Smooth muscle cell (in vitro differentiated cells): ENCODE data around the gene MTX3. TPM values are rescaled to one million over a fixed set of nuclear protein-coding genes. Genes with fewer than 3 reads are reported as not detected.
A peak's percentile ranks its signal among the peaks of the same experiment; 100 is the strongest.

Experiments used
- DNase-seq: peaks from one replicate; lab custom pipeline; 2025; ENCODE audit not compliant: unreplicated experiment; lab: John Stamatoyannopoulos, UW
- H2AFZ ChIP-seq: fragments of 200-600 bp; sonication (generic); 2 replicates; pipeline ENCODE4 v1.6.0; 2016; ENCODE audit warnings: antibody characterized with exemption, low read depth, mild to moderate bottlenecking
- H3F3A ChIP-seq: fragments of 200-600 bp; sonication (generic); 2 replicates; pipeline ENCODE4 v1.6.0; 2017; ENCODE audit warnings: antibody characterized with exemption, low read depth
- H3K27ac ChIP-seq: fragments of 200-600 bp; sonication (generic); 2 replicates; pipeline ENCODE4 v1.5.1; 2016; ENCODE audit warnings: low read depth, mild to moderate bottlenecking
- H3K27me3 ChIP-seq: fragments of 200-600 bp; sonication (generic); 2 replicates; pipeline ENCODE4 v1.6.1; 2016; ENCODE audit warnings: low read depth, mild to moderate bottlenecking
- H3K36me3 ChIP-seq: fragments of 200-600 bp; sonication (generic); 2 replicates; pipeline ENCODE4 v1.5.1; 2016; ENCODE audit warnings: low read depth
- H3K4me1 ChIP-seq: fragments of 200-600 bp; sonication (generic); 2 replicates; pipeline ENCODE4 v1.5.1; 2016; ENCODE audit warnings: low read depth
- H3K4me2 ChIP-seq: fragments of 200-600 bp; sonication (generic); 2 replicates; pipeline ENCODE4 v1.6.0; 2016; ENCODE audit warnings: mild to moderate bottlenecking
- H3K4me3 ChIP-seq: fragments of 200-600 bp; sonication (generic); 2 replicates; pipeline ENCODE4 v1.5.1; 2016; ENCODE audit warnings: mild to moderate bottlenecking
- H3K79me2 ChIP-seq: fragments of 200-600 bp; sonication (generic); 2 replicates; pipeline ENCODE4 v1.6.0; 2016; ENCODE audit warnings: low read depth, mild to moderate bottlenecking
- H3K9ac ChIP-seq: fragments of 200-600 bp; sonication (generic); 2 replicates; pipeline ENCODE4 v1.6.0; 2016; ENCODE audit warnings: low read depth
- H3K9me3 ChIP-seq: fragments of 200-600 bp; sonication (generic); replicated peaks from 2 replicates; pipeline ENCODE4 v1.5.1; 2016; ENCODE audit warnings: low read depth
- H4K20me1 ChIP-seq: fragments of 200-600 bp; sonication (generic); 2 replicates; pipeline ENCODE4 v1.6.0; 2016; ENCODE audit warnings: low read depth
- WGBS: methylation state at CpG from one replicate; pipeline ENCODE4 v1.1.7; 2016; ENCODE audit warnings: low lambda C conversion rate; 5-methylcytosine and 5-hydroxymethylcytosine counted together
- polyA plus RNA-seq: library from polyadenylated mRNA; unstranded; fragments of >200 nt; fragmentation: Nextera tagmentation; extraction: Ambion mirVana; gene quantifications from 2 replicates; pipeline ENCODE4 v1.2.1, GENCODE V29; 2016
- total RNA-seq: library from RNA; depleted of rRNA; stranded (reverse); fragments of >200 nt; gene quantifications from 2 replicates; pipeline ENCODE4 v1.2.3, GENCODE V29; 2014
- TF ChIP-seq, protein P1 (sequence below): fragments of 200-600 bp; sonication (generic); IDR thresholded peaks from 2 replicates; pipeline ENCODE4 v1.5.1; 2017; ENCODE audit warnings: borderline replicate concordance, mild to moderate bottlenecking, antibody characterized with exemption; ENCODE audit not compliant: insufficient read depth, poor library complexity, severe bottlenecking

The MTX3 gene
- total and polyA plus RNA-seq, 2 experiments from 2014 or later = 2.7 to 17.9 TPM

- no peaks in the 10 kb centered on the region for H3K27me3 ChIP-seq
- no peak for DNase-seq
- no peaks in the 10 kb centered on the region for H3K79me2 ChIP-seq
- H3K4me1 ChIP-seq = peaks cover 17% of the 10 kb centered on the region
- 94% methylated on average over 7 of the region's 7 CpGs for WGBS
- no peaks in the 10 kb centered on the region for H3K9me3 ChIP-seq
- TF ChIP-seq, protein P1, sequence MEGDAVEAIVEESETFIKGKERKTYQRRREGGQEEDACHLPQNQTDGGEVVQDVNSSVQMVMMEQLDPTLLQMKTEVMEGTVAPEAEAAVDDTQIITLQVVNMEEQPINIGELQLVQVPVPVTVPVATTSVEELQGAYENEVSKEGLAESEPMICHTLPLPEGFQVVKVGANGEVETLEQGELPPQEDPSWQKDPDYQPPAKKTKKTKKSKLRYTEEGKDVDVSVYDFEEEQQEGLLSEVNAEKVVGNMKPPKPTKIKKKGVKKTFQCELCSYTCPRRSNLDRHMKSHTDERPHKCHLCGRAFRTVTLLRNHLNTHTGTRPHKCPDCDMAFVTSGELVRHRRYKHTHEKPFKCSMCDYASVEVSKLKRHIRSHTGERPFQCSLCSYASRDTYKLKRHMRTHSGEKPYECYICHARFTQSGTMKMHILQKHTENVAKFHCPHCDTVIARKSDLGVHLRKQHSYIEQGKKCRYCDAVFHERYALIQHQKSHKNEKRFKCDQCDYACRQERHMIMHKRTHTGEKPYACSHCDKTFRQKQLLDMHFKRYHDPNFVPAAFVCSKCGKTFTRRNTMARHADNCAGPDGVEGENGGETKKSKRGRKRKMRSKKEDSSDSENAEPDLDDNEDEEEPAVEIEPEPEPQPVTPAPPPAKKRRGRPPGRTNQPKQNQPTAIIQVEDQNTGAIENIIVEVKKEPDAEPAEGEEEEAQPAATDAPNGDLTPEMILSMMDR = no peak
- peaks cover 11% of the 10 kb centered on the region for H3K36me3 ChIP-seq
- no peak overlapping the region for H3K4me3 ChIP-seq
- no peaks in the 10 kb centered on the region for H3F3A ChIP-seq
- no peak overlapping the region for H3K9ac ChIP-seq
- H3K27ac ChIP-seq = no peak overlapping the region
- H2AFZ ChIP-seq = no peak overlapping the region
- no peaks in the 10 kb centered on the region for H4K20me1 ChIP-seq
- H3K4me2 ChIP-seq = no peak overlapping the region
Observed at GRCh38 chr5:79976759-79977515, 14.1 kb downstream of the MTX3 start.

GRCh38 chr5:79975422-79975821 is 15.6 kb downstream of the MTX3 start:
- no peak for DNase-seq
- Histone ChIP-seq H3K4me1 (peaks cover 17% of the 10 kb centered on the region), H3F3A (no peaks in the 10 kb centered on the region), H3K4me2 (no peak overlapping the region), H3K36me3 (peaks cover 4% of the 10 kb centered on the region), H2AFZ (no peak overlapping the region), H3K4me3 (no peak overlapping the region), H3K9ac (no peak overlapping the region), H3K79me2 (no peaks in the 10 kb centered on the region), H3K27me3 (peaks cover under 1% of the 10 kb centered on the region), H3K9me3 (no peaks in the 10 kb centered on the region), H4K20me1 (no peaks in the 10 kb centered on the region), H3K27ac (peak overlapping the region; percentile 82)
- TF ChIP-seq, protein P1 = no peak
- WGBS = 78% methylated on average over 5 of the region's 5 CpGs

DNA sequence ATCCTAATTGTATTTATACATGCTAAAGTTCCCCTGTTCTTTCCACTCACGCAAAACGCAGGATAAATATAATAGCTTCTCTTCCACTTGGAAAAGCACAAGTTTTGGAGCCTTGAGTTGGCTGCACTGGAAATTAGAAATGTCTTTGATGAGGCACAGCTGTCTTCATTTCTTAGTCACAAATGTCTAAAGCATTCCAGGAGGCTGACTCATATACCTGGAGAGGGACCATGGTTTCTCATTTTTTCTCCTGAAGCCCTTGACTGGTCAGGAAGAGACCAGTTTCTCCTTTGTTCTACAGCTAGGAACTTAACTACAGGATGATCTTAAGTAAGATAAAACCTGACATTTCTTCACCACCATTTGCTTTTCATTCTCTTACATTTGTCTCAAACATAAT is 16.2 kb downstream of the MTX3 start:
- no peak overlapping the region for H3K4me2 ChIP-seq
- no peak overlapping the region for H2AFZ ChIP-seq
- no peaks in the 10 kb centered on the region for H3K9me3 ChIP-seq
- H3K79me2 ChIP-seq = no peaks in the 10 kb centered on the region
- H3K9ac ChIP-seq = no peak overlapping the region
- 85% methylated on average over 2 of the region's 2 CpGs for WGBS
- H3K4me1 ChIP-seq = peaks cover 17% of the 10 kb centered on the region
- H3K27me3 ChIP-seq = peaks cover 6% of the 10 kb centered on the region
- peak overlapping the region; percentile 82 for H3K27ac ChIP-seq
- TF ChIP-seq, protein P1 = no peak
- DNase-seq = no peak
- H3F3A ChIP-seq = no peaks in the 10 kb centered on the region
- H3K4me3 ChIP-seq = no peak overlapping the region
- H3K36me3 ChIP-seq = peaks cover 4% of the 10 kb centered on the region
- no peaks in the 10 kb centered on the region for H4K20me1 ChIP-seq

GRCh38 chr5:79973996-79974395 is 17.1 kb downstream of the MTX3 start:
- no peak overlapping the region for H3K27ac ChIP-seq
- H3K4me2 ChIP-seq = no peak overlapping the region
- peaks cover 8% of the 10 kb centered on the region for H3K27me3 ChIP-seq
- no peak overlapping the region for H3K9ac ChIP-seq
- H3K4me1 ChIP-seq = peaks cover 17% of the 10 kb centered on the region
- no peaks in the 10 kb centered on the region for H3K9me3 ChIP-seq
- no peak for DNase-seq
- 81% methylated on average over 3 of the region's 3 CpGs for WGBS
- TF ChIP-seq, protein P1 = no peak
- H3K4me3 ChIP-seq = no peak overlapping the region
- no peaks in the 10 kb centered on the region for H3F3A ChIP-seq
- peaks cover 2% of the 10 kb centered on the region for H3K36me3 ChIP-seq
- no peaks in the 10 kb centered on the region for H4K20me1 ChIP-seq
- H3K79me2 ChIP-seq = no peaks in the 10 kb centered on the region
- no peak overlapping the region for H2AFZ ChIP-seq
